ENCODE results near the gene PLRG1. TPM values are rescaled to one million over a fixed set of nuclear protein-coding genes. Genes with fewer than 3 reads are reported as not detected.
A peak's percentile ranks its signal among the peaks of the same experiment; 100 is the strongest.

Gene PLRG1
- total and polyA plus RNA-seq, 2 of the 8 experiments (the other 6 are each of a cell fraction or from before 2014, with no cell fraction given): 63.5 to 108 TPM

- Histone ChIP-seq H3K79me2 (ENCODE audit: control insufficient read depth in 1 of 2, insufficient read depth in 2 of 2, low read length in 2 of 2) (no peaks in the 10 kb centered on the region), H3K4ac (replicated peaks; ENCODE audit: insufficient read length, low read depth, low read length) (no peak overlapping the region), H3K14ac (ENCODE audit: insufficient read length) (no peak overlapping the region), H2BK12ac (ENCODE audit: low read depth, low read length) (no peak overlapping the region), H3K23ac (ENCODE audit: insufficient read length) (no peak overlapping the region), H4K5ac (ENCODE audit: insufficient read length, low read depth, low read length) (no peak overlapping the region), H3K4me3 (ENCODE audit: extremely low read depth in 1 of 4, insufficient read depth in 2 of 4, low read depth in 3 of 4, low read length in 4 of 4) (no peak overlapping the region), H2AK5ac (ENCODE audit: low read depth, low read length) (no peak overlapping the region), H3K56ac (replicated peaks; ENCODE audit: insufficient read length, low read depth, low read length) (no peak overlapping the region), H3K9ac (replicated peaks in 1 of 4; ENCODE audit: extremely low read depth in 1 of 4, low read depth in 3 of 4, low read length in 3 of 4) (no peak overlapping the region), H3K36me3 (ENCODE audit: control insufficient read depth in 2 of 4, insufficient read depth in 4 of 4, low read length in 3 of 4) (no peaks in the 10 kb centered on the region), H2BK20ac (ENCODE audit: low read length) (no peak overlapping the region), H2BK15ac (ENCODE audit: low read length) (0 out of 2 replicates have a peak overlapping the region, but pooled peaks have one; percentile 10), H3K27me3 (replicated peaks in 1 of 4; ENCODE audit: control insufficient read depth in 3 of 4, extremely low read depth in 1 of 4, insufficient read depth in 3 of 4, low read length in 3 of 4) (no peaks in the 10 kb centered on the region), H3K23me2 (ENCODE audit: low read depth, low read length) (no peaks in the 10 kb centered on the region), H4K8ac (ENCODE audit: extremely low read depth, insufficient read depth, low read length) (no peak overlapping the region), H3K9me3 (ENCODE audit: insufficient read depth in 2 of 2, low read depth in 1 of 2, low read length in 1 of 2) (no peaks in the 10 kb centered on the region), H4K20me1 (replicated peaks in 1 of 2; ENCODE audit: control insufficient read depth in 1 of 2, insufficient read depth in 2 of 2, low read length in 2 of 2) (no peaks in the 10 kb centered on the region), H3K4me1 (replicated peaks in 1 of 4; ENCODE audit: control insufficient read depth in 3 of 4, insufficient read depth in 4 of 4, low read length in 3 of 4) (0 out of 7 replicates have a peak, but pooled peaks cover 0 to 3% (median 0%) of the 10 kb centered on the region in 4 experiments), H3K18ac (ENCODE audit: extremely low read depth, low read length) (no peak overlapping the region), H2AFZ (ENCODE audit: low read length) (no peak overlapping the region; the same call in 1 of the 2 replicates), H3K79me1 (ENCODE audit: low read depth, low read length) (no peaks in the 10 kb centered on the region), H2BK120ac (replicated peaks; ENCODE audit: low read depth, low read length) (no peak overlapping the region), H3K27ac (ENCODE audit: low read depth, low read length) (no peak overlapping the region), H3K4me2 (ENCODE audit: insufficient read depth in 1 of 2, low read depth in 2 of 2, low read length in 2 of 2) (no peak overlapping the region), H4K91ac (replicated peaks; ENCODE audit: insufficient read length, low read length) (no peak overlapping the region), H2BK5ac (ENCODE audit: low read depth, low read length) (no peak overlapping the region)
- FAIRE-seq (no peak), DNase-seq (ENCODE audit: low read depth in 1 of 2, low spot score in 2 of 2) (no peak)
- WGBS, 2 experiments (ENCODE audit: extremely low coverage in 1 of 2, insufficient coverage in 1 of 2, insufficient read length in 1 of 2, insufficient replicate concordance in 2 of 2, low coverage in 1 of 2, low lambda C conversion rate in 2 of 2, missing lambda C conversion rate in 1 of 2): 77% methylated on average over 2 of the region's 2 CpGs; no CpG with 5 or more reads in 1 of the 2 experiments
- POLR2A ChIA-PET (ENCODE audit: partially characterized antibody): no interaction called here
- CTCF ChIA-PET (ENCODE audit: partially characterized antibody): interaction anchor here (0.7 to 5.6 kb wide), 15 partner anchors 9 to 161 kb away, joined by 3 to 30 read pairs (median 6); partner anchors contain the start of genes FGB and FGG
- TF ChIP-seq HDAC6 (IDR thresholded peaks at IDR 0.05; ENCODE audit: low read depth, low read length) (no peak), ATF2 (IDR thresholded peaks at IDR 0.05; ENCODE audit: low read length) (no peak), JUN (IDR thresholded peaks at IDR 0.05; ENCODE audit: low read depth, low read length) (no peak), KDM4A (IDR thresholded peaks at IDR 0.05; ENCODE audit: low read depth, low read length, severe bottlenecking) (no peak), KDM5A (IDR thresholded peaks at IDR 0.05; ENCODE audit: low read length) (no peak), GABPA (IDR thresholded peaks at IDR 0.05; ENCODE audit: borderline replicate concordance, insufficient read depth, low read length) (no peak), ASH2L (IDR thresholded peaks at IDR 0.05; ENCODE audit: low read length) (no peak), RNF2 (IDR thresholded peaks at IDR 0.05; ENCODE audit: borderline replicate concordance, low read depth, low read length, missing control alignments, poor library complexity, severe bottlenecking) (no peak), BRCA1 (IDR thresholded peaks at IDR 0.05; ENCODE audit: low read depth, low read length) (no peak)
- TF ChIP-seq, protein P1, sequence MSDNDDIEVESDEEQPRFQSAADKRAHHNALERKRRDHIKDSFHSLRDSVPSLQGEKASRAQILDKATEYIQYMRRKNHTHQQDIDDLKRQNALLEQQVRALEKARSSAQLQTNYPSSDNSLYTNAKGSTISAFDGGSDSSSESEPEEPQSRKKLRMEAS (IDR thresholded peaks at IDR 0.05): no peak
- TF ChIP-seq, protein P2, sequence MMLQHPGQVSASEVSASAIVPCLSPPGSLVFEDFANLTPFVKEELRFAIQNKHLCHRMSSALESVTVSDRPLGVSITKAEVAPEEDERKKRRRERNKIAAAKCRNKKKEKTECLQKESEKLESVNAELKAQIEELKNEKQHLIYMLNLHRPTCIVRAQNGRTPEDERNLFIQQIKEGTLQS (IDR thresholded peaks at IDR 0.05; ENCODE audit: insufficient read depth, low read depth, low read length): no peak
These were observed 43.7 kb upstream of the PLRG1 start for GRCh38 chr4:154593868-154594267.

Data from H1 (cell line).